Thoracic aorta (tissue), 2 donors: ENCODE results near the gene PCDHA7. TPM values are rescaled to one million over a fixed set of nuclear protein-coding genes. Genes with fewer than 3 reads are reported as not detected.

Experiments used
- ATAC-seq: fragments of 150-250 bp; one replicate; pipeline ENCODE4 v1.8.0; 2017; ENCODE audit warnings: low read depth; ENCODE audit not compliant: insufficient number of reproducible peaks, low FRiP score
- DNase-seq: peaks from one replicate; pipeline ENCODE4 v3.0.0-alpha.2; 2020; ENCODE audit warnings: low spot score
- H3K27ac ChIP-seq, 2 donors: fragments of 200-600 bp; sonication (generic); 1 replicate in 1 of 2; 2 replicates in 1 of 2; pipeline ENCODE4 v1.5.1; 2016; ENCODE audit warnings: mild to moderate bottlenecking in 2 of 2, moderate library complexity in 2 of 2
- H3K27me3 ChIP-seq: fragments of 200-600 bp; sonication (generic); replicated peaks from 2 replicates; pipeline ENCODE4 v1.6.0; 2016; ENCODE audit warnings: mild to moderate bottlenecking; ENCODE audit not compliant: insufficient read depth
- H3K36me3 ChIP-seq: fragments of 200-600 bp; sonication (generic); one replicate; pipeline ENCODE4 v1.5.1; 2016
- H3K4me1 ChIP-seq, 2 donors: fragments of 200-600 bp; sonication (generic); 1 replicate in 1 of 2; 2 replicates in 1 of 2; pipeline versions ENCODE4 v1.5.1 to v1.6.0; 2016; ENCODE audit warnings: low read depth in 2 of 2, mild to moderate bottlenecking in 1 of 2; ENCODE audit not compliant: control insufficient read depth in 1 of 2
- H3K4me3 ChIP-seq: fragments of 200-600 bp; sonication (generic); 2 replicates; pipeline ENCODE4 v1.5.1; 2016; ENCODE audit warnings: mild to moderate bottlenecking
- H3K9me3 ChIP-seq: fragments of 200-600 bp; sonication (generic); 2 replicates; pipeline ENCODE4 v1.5.1; 2016
- CTCF ChIP-seq: fragments of 200-600 bp; sonication (generic); IDR thresholded peaks from one replicate; pipeline ENCODE4 v1.5.1; 2019; ENCODE audit warnings: antibody characterized with exemption
- total RNA-seq, 2 donors: library from RNA; depleted of rRNA; stranded (reverse); fragments of >200 nt; gene quantifications; one replicate each; pipeline versions ENCODE4 v1.1.0 to v1.2.3, GENCODE V29; 2016

PCDHA7 gene
- total RNA-seq, 2 donors from 2014 or later, result 0.42 to 0.54 TPM

GRCh38 chr5:140857987-140858240 lies 23.8 kb downstream of the PCDHA7 start:
- no peak overlapping the region for H3K4me3 ChIP-seq
- no peaks in the 10 kb centered on the region for H3K36me3 ChIP-seq
- ATAC-seq (no peak), DNase-seq (no peak)
- H3K27me3 ChIP-seq, result no peaks in the 10 kb centered on the region
- no peak overlapping the region for H3K27ac ChIP-seq
- H3K4me1 ChIP-seq, result no peaks in the 10 kb centered on the region
- TF ChIP-seq CTCF, result no peak
- H3K9me3 ChIP-seq, result peaks cover 30% of the 10 kb centered on the region

- Histone ChIP-seq H3K4me1 (no peaks in the 10 kb centered on the region), H3K36me3 (no peaks in the 10 kb centered on the region), H3K9me3 (peaks cover 23% of the 10 kb centered on the region), H3K27ac (no peak overlapping the region), H3K27me3 (no peaks in the 10 kb centered on the region), H3K4me3 (no peak overlapping the region)
- ATAC-seq (no peak), DNase-seq (no peak)
- TF ChIP-seq CTCF, result no peak
These were observed 28.6 kb downstream of the PCDHA7 start for GRCh38 chr5:140862441-140863295.

- Histone ChIP-seq H3K9me3 (peaks cover 12% of the 10 kb centered on the region), H3K27me3 (no peaks in the 10 kb centered on the region), H3K36me3 (no peaks in the 10 kb centered on the region), H3K4me3 (no peak within 1 kb of the TSS), H3K27ac (no peak within 1 kb of the TSS), H3K4me1 (no peaks in the 10 kb centered on the region)
- ATAC-seq (no peak), DNase-seq (no peak)
- no peak for TF ChIP-seq CTCF
These were observed 34.9 kb downstream of the PCDHA7 start, which contains the start of gene PCDHA11 for GRCh38 chr5:140868721-140869554. TSS of gene PCDHA11 (plus strand) at chr5:140868957. CDS start at chr5:140869104, 147 bp downstream.

- Histone ChIP-seq H3K4me1 (no peaks in the 10 kb centered on the region), H3K27ac (no peak overlapping the region), H3K9me3 (peaks cover 12% of the 10 kb centered on the region), H3K36me3 (no peaks in the 10 kb centered on the region), H3K4me3 (no peak overlapping the region), H3K27me3 (no peaks in the 10 kb centered on the region)
- no peak for DNase-seq
- no peak for TF ChIP-seq CTCF
- ATAC-seq, result no peak
These were observed 35.5 kb downstream of the PCDHA7 start for GRCh38 chr5:140869555-140869886.
